Measurements from ENCODE around the gene CPNE6. TPM values are rescaled to one million over a fixed set of nuclear protein-coding genes. Genes with fewer than 3 reads are reported as not detected.

Gene CPNE6
- total and polyA plus RNA-seq, 2 donors (not counting 1 experiment from before 2014, with no cell fraction given): not detected

- intact Hi-C loops (cut with micrococcal nuclease): loop anchor here (1.0 kb wide), 2 partner anchors 66 to 100 kb away; partner anchors contain the start of genes IRF9 and TM9SF1
- H3K4me1 ChIP-seq (ENCODE audit: control insufficient read depth in 2 of 2, insufficient read depth in 2 of 2, low read length in 2 of 2): peaks cover 5 to 30% of the 10 kb centered on the region in 2 donors
- CTCF ChIA-PET: interaction anchor here (0.6 to 12.1 kb wide), 12 partner anchors 10 to 212 kb away, joined by 3 to 292 read pairs (median 4); partner anchors contain the start of genes CIDEB, DCAF11, EMC9 and IPO4
Observed at GRCh38 chr14:24095271-24096068, 24.1 kb downstream of the CPNE6 start.

More at GRCh38 chr14:24095271-24096068, 24.1 kb downstream of the CPNE6 start:
- Mint-ChIP-seq H3K4me1 (peaks cover 33% of the 10 kb centered on the region), H3K4me3 (peak overlapping the region; percentile 95), H3K9me3 (ENCODE audit: insufficient read depth) (no peaks in the 10 kb centered on the region), H3K27ac (peak overlapping the region; percentile 92), H3K27me3 (no peaks in the 10 kb centered on the region)
- Histone ChIP-seq H3K79me2 (ENCODE audit: control insufficient read depth, insufficient read depth, low read length) (peaks cover 33% of the 10 kb centered on the region), H3K27ac (ENCODE audit: low read length in 2 of 2) (peak overlapping the region; percentile 80 to 95), H3K36me3 (replicated peaks in 1 of 2; ENCODE audit: control extremely low read depth in 1 of 2, control insufficient read depth in 1 of 2, extremely low read depth in 1 of 2, insufficient read depth in 2 of 2, low read length in 1 of 2) (peaks cover 2 to 33% of the 10 kb centered on the region in 2 experiments), H2AFZ (ENCODE audit: insufficient read depth, low read depth, low read length, poor library complexity, severe bottlenecking) (peak overlapping the region; percentile 92), H4K20me1 (ENCODE audit: control insufficient read depth, insufficient read depth, low read length, poor library complexity, severe bottlenecking) (peaks cover 7% of the 10 kb centered on the region), H3K4me2 (replicated peaks; ENCODE audit: low read depth, low read length, poor library complexity, severe bottlenecking) (peak overlapping the region; percentile 95), H3K27me3 (replicated peaks in 1 of 4; ENCODE audit: control extremely low read depth in 1 of 4, control insufficient read depth in 3 of 4, insufficient read depth in 4 of 4, low read length in 3 of 4) (no peaks in the 10 kb centered on the region), H3K9ac (ENCODE audit: low read length) (peak overlapping the region; percentile 95), H3K4me3 (ENCODE audit: control extremely low read depth in 1 of 5, extremely low read depth in 1 of 5, insufficient read depth in 1 of 5, low read depth in 2 of 5, low read length in 4 of 5) (peak overlapping the region; percentile 62 to 97 (median 89)), H3K9me3 (ENCODE audit: control extremely low read depth in 1 of 3, control insufficient read depth in 2 of 3, insufficient read depth in 1 of 3, low read length in 2 of 3) (no peaks in the 10 kb centered on the region)
- POLR2A ChIA-PET: interaction anchor here (0.6 to 4.1 kb wide), 8 partner anchors 10 to 147 kb away, joined by 3 to 35 read pairs (median 7); partner anchors contain the start of genes DCAF11, IRF9, NRL and TINF2
- ATAC-seq (ENCODE audit: low read depth) (peak; percentile 41), DNase-seq (peak; percentile 75)
- 21% methylated on average over 10 of the region's 12 CpGs for WGBS (ENCODE audit: insufficient coverage)
- TF ChIP-seq EZH2 (IDR thresholded peaks at IDR 0.05; ENCODE audit: borderline replicate concordance, insufficient read depth, low read depth, low read length, poor library complexity, severe bottlenecking) (no peak), CTCF (IDR thresholded peaks at IDR 0.05) (no peak)

Data from B cell (primary cell).